Measurements from ENCODE around the gene SLBP.

The SLBP gene

DNA sequence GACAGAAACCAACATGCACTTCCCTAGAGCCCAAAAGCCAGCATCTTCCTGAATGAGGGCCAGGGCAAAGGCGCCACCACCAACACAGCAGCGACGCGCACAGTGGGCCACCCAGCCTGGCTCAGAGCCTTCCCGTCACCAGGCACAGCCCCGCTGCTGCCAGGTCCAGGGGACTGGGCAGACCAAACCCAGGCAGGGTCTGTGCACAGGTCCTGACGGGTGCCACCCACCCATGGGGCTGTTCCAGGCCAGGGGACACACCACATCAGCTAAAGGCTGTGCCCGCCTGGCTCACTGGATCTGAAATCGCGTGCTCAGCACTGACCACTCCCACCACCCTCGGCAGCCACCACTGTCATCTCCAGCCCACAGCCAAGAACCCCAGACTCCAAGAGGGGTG is 41.8 kb downstream of the SLBP start:
- TF ChIP-seq, protein P1, sequence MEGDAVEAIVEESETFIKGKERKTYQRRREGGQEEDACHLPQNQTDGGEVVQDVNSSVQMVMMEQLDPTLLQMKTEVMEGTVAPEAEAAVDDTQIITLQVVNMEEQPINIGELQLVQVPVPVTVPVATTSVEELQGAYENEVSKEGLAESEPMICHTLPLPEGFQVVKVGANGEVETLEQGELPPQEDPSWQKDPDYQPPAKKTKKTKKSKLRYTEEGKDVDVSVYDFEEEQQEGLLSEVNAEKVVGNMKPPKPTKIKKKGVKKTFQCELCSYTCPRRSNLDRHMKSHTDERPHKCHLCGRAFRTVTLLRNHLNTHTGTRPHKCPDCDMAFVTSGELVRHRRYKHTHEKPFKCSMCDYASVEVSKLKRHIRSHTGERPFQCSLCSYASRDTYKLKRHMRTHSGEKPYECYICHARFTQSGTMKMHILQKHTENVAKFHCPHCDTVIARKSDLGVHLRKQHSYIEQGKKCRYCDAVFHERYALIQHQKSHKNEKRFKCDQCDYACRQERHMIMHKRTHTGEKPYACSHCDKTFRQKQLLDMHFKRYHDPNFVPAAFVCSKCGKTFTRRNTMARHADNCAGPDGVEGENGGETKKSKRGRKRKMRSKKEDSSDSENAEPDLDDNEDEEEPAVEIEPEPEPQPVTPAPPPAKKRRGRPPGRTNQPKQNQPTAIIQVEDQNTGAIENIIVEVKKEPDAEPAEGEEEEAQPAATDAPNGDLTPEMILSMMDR (IDR thresholded peaks at IDR 0.05; ENCODE audit: borderline replicate concordance, insufficient read depth, low read depth, low read length): no peak
- no peak overlapping the region for H3K4me3 ChIP-seq (ENCODE audit: low read depth, low read length)

DNA sequence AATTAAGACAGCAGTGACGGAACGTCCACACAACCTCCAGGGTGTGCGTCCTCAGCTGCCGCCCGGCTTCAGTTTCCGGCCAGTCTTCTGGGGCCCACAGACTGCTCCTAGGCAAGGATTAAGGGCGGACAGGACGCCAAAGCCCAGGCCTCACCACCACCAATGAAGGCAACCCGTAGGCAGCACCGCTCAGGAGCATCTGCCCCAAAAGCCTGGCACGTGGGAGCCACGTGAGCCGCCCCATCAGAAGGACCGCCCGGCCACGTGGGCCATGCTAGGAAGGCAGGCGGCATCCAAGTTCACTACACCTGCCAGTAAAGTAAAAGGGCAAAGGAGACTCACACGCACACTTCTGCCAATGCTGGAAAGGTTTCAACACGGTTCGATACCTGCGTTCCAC is 42.3 kb downstream of the SLBP start:
- no peak overlapping the region for H3K4me3 ChIP-seq (ENCODE audit: low read depth, low read length)
- TF ChIP-seq, protein P1 (IDR thresholded peaks at IDR 0.05; ENCODE audit: borderline replicate concordance, insufficient read depth, low read depth, low read length): no peak

DNA sequence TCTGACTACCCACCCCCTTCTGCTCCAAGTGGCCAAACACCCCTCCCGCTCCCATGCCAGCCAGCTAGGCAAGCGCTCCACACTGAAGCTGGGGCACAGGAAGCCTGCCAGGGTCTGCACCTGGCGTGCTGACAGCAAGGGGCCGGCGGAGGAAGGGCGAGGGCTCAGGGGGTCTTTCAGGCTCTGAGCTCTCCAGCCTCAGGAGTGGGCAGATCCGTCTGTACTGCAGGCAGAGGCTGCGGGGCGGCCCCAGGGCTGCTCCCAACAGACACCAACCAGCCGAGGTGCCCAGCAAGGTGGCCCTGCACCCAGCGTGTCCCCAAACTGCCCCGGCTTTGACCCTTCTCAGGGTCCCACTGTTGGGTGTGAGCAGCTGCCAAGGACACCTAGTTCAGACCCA is 42.8 kb downstream of the SLBP start:
- no peak overlapping the region for H3K4me3 ChIP-seq (ENCODE audit: low read depth, low read length)
- TF ChIP-seq, protein P1 (IDR thresholded peaks at IDR 0.05; ENCODE audit: borderline replicate concordance, insufficient read depth, low read depth, low read length): no peak

DNA sequence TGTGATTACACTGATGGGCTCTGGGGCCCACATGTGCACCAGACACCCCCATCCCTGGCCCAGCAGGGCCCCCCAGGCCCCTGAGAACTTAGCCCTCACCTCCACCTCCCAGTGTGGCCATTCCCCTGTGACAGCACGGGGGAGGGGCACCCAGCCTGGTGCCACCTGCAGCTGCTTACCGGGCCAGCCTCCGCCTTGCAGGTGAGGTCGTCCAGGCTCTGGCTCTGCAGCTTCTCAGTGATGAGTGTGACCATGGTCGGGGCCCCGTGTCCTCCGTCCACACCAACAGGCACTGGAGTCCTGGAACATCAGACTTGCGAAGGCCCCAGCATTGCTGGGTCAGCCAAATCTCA is 43.7 kb downstream of the SLBP start:
- no peak overlapping the region for H3K4me3 ChIP-seq (ENCODE audit: low read depth, low read length)
- TF ChIP-seq, protein P1 (IDR thresholded peaks at IDR 0.05; ENCODE audit: borderline replicate concordance, insufficient read depth, low read depth, low read length): no peak

DNA sequence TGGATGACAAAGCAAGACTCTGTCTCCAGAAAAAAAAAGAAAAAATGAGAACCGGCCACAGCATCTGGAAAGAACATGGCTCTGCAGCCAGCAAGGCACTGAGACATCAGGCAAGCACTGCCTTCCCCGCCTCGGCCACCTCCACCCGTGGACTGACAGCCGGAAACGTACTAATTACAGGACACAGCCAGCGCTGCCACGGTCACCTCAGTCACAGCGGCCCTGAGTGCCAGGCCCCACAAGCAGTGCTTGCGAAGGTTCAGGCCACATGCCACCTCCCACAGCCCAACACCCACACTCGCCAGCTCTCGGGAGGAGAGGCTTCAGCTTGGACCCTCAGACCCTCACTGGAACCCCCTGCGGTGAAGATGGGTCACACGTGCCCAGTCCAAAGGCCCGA is 44.8 kb downstream of the SLBP start:
- no peak overlapping the region for H3K4me3 ChIP-seq (ENCODE audit: low read depth, low read length)
- TF ChIP-seq, protein P1 (IDR thresholded peaks at IDR 0.05; ENCODE audit: borderline replicate concordance, insufficient read depth, low read depth, low read length): no peak

DNA sequence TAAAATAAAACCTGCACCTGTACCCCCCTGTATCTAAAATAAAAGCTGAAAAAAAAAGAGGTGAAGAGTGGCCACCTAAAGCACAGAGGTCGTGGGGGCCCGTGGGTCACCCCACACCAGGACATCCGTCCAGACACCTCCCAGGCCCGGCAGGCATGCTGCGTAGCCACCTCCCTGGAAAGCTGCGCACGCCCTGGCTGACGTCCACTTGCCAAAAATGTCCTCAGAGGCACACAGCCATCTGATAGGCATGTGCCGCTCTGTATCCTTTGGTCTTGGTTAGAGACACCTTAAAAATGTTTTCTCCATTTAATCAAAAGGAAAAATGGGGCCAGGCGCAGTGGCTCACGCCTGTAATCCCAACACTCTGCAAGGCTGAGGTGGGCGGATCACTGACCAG is 45.7 kb downstream of the SLBP start:
- H3K4me3 ChIP-seq (ENCODE audit: low read depth, low read length): no peak overlapping the region
- TF ChIP-seq, protein P1 (IDR thresholded peaks at IDR 0.05; ENCODE audit: borderline replicate concordance, insufficient read depth, low read depth, low read length): no peak

DNA sequence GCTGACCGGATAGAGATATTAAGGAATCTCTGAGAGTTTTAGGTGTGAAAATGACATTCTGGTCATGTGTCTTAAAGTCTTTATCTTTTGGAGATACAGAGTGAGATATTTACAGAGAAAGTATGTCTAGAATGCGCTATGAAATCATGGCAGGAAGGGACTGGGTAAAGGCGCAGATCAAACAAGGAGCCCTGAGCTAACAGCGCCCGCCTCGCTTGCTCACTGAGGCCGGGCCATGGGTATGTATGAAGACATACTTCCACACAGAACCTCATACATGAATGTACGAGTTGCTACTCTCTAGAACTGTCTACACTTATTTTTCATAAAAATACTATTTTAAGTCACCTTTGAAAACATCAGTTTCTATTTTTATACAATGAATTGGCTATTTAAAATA is 48.0 kb downstream of the SLBP start:
- no peak overlapping the region for H3K4me3 ChIP-seq (ENCODE audit: low read depth, low read length)

More for the DNA sequence above, 48.0 kb downstream of the SLBP start:
- TF ChIP-seq, protein P1 (IDR thresholded peaks at IDR 0.05; ENCODE audit: borderline replicate concordance, insufficient read depth, low read depth, low read length): no peak

Measured in GM12875 (cell line).